ENCODE results near the gene CDC45.

- no peak for TF ChIP-seq CTCF (IDR thresholded peaks at IDR 0.05; ENCODE audit: low read depth, low read length)
- no peak for TF ChIP-seq POLR2A (IDR thresholded peaks at IDR 0.05; ENCODE audit: extremely low read depth, insufficient read length)
- TF ChIP-seq MAX (IDR thresholded peaks at IDR 0.05; ENCODE audit: low read depth, low read length), result no peak
Measured at GRCh38 chr22:19463491-19464469, 15.9 kb upstream of the CDC45 start.

Data from NB4 (cell line).